HEK293T (cell line): Measurements from ENCODE around the gene ZGPAT.

Source experiments
- CTCF ChIA-PET: fragments of 350-600 bp; formaldehyde crosslinking; extraction: SDS; loops from one replicate; lab custom pipeline; 2021; ENCODE audit warnings: antibody characterized with exemption, inconsistent platforms; lab: Yijun Ruan, JAX
- POLR2A ChIA-PET: fragments of 350-600 bp; formaldehyde crosslinking; extraction: SDS; loops from one replicate; lab custom pipeline; 2020; ENCODE audit warnings: antibody characterized with exemption, inconsistent platforms; lab: Yijun Ruan, JAX
- DNase-seq: peaks from one replicate; pipeline ENCODE4 v3.0.0; 2012; ENCODE audit warnings: mixed read lengths; ENCODE audit errors: extremely low spot score
- ARNT ChIP-seq: fragments of 450-650 bp; IDR thresholded peaks from 2 replicates; pipeline ENCODE4 v1.6.1; 2017; ENCODE audit warnings: mild to moderate bottlenecking
- BHLHE40 ChIP-seq: fragments of 450-650 bp; IDR thresholded peaks from 2 replicates; pipeline ENCODE4 v1.6.1; 2016; ENCODE audit warnings: mild to moderate bottlenecking, moderate library complexity, borderline replicate concordance
- CTBP1 ChIP-seq: fragments of 450-650 bp; IDR thresholded peaks from 2 replicates; pipeline ENCODE4 v1.6.1; 2016; ENCODE audit warnings: borderline replicate concordance
- ELF4 ChIP-seq: fragments of 450-650 bp; IDR thresholded peaks from 2 replicates; pipeline ENCODE4 v1.6.1; 2017; ENCODE audit warnings: antibody characterized with exemption
- FOXA1 ChIP-seq: fragments of 450-650 bp; IDR thresholded peaks from 2 replicates; pipeline ENCODE4 v1.6.1; 2016; ENCODE audit warnings: mild to moderate bottlenecking
- FOXK2 ChIP-seq: fragments of 450-650 bp; IDR thresholded peaks from 2 replicates; pipeline ENCODE4 v1.6.1; 2016; ENCODE audit warnings: mild to moderate bottlenecking
- FOXM1 ChIP-seq: fragments of 450-650 bp; IDR thresholded peaks from 2 replicates; pipeline ENCODE4 v1.6.1; 2017; ENCODE audit warnings: mild to moderate bottlenecking, borderline replicate concordance
- HDGF ChIP-seq: fragments of 450-650 bp; IDR thresholded peaks from 2 replicates; pipeline ENCODE4 v1.6.1; 2017; ENCODE audit warnings: antibody characterized with exemption, borderline replicate concordance
- L3MBTL2 ChIP-seq: fragments of 450-650 bp; conservative IDR thresholded peaks from 2 replicates; pipeline ENCODE4 v1.6.1; 2016; ENCODE audit warnings: mild to moderate bottlenecking
- LEF1 ChIP-seq: fragments of 450-650 bp; IDR thresholded peaks from 2 replicates; pipeline ENCODE4 v1.6.1; 2017; ENCODE audit warnings: mild to moderate bottlenecking, borderline replicate concordance
- NFRKB ChIP-seq: fragments of 450-650 bp; IDR thresholded peaks from 2 replicates; pipeline ENCODE4 v1.6.1; 2016; ENCODE audit warnings: mild to moderate bottlenecking, moderate library complexity
- SP1 ChIP-seq: fragments of 450-650 bp; IDR thresholded peaks from 2 replicates; pipeline ENCODE4 v1.6.1; 2017
- SUZ12 ChIP-seq: fragments of 450-650 bp; IDR thresholded peaks from 2 replicates; pipeline ENCODE4 v1.6.1; 2016; ENCODE audit warnings: mild to moderate bottlenecking
- TARDBP ChIP-seq: fragments of 450-650 bp; IDR thresholded peaks from 2 replicates; pipeline ENCODE4 v1.6.1; 2016
- ZNF384 ChIP-seq: fragments of 450-650 bp; IDR thresholded peaks from 2 replicates; pipeline ENCODE4 v1.6.1; 2016
- TF ChIP-seq, protein P1 (sequence below): fragments of 450-650 bp; IDR thresholded peaks from 2 replicates; pipeline ENCODE4 v1.6.1; 2016

Gene ZGPAT

DNA sequence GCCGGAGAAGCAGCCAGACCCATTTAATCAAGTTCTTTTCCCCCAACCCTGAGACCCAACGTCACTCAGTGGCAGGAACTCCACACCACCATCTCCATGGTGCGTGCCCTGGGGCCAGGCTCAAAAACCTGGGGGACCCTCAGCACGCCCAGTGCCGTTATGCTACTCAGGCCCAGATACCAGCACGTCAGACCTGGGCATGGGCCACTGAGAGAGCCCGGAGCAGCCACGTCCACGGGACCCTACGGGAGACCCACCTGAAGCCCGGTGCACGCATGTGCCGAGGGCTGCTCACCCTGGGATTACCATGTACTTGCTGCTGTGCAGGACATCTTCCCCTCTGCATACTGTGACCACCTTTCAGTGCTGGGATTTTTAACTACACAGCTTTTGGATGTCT is 45.5 kb downstream of the ZGPAT start:
- CTCF ChIA-PET = no interaction called here
- TF ChIP-seq TARDBP (no peak), LEF1 (no peak), ELF4 (no peak), L3MBTL2 (no peak), ZNF384 (no peak), HDGF (no peak), SP1 (no peak), SUZ12 (no peak), BHLHE40 (no peak), ARNT (no peak), FOXA1 (no peak), NFRKB (no peak), FOXM1 (no peak)
- TF ChIP-seq, protein P1, sequence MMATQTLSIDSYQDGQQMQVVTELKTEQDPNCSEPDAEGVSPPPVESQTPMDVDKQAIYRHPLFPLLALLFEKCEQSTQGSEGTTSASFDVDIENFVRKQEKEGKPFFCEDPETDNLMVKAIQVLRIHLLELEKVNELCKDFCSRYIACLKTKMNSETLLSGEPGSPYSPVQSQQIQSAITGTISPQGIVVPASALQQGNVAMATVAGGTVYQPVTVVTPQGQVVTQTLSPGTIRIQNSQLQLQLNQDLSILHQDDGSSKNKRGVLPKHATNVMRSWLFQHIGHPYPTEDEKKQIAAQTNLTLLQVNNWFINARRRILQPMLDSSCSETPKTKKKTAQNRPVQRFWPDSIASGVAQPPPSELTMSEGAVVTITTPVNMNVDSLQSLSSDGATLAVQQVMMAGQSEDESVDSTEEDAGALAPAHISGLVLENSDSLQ = no peak
- DNase-seq = no peak
- POLR2A ChIA-PET = no interaction called here

- DNase-seq = no peak
- POLR2A ChIA-PET = no interaction called here
- no peak for TF ChIP-seq CTBP1
- TF ChIP-seq SUZ12 = no peak
- TF ChIP-seq LEF1 = no peak
- no peak for TF ChIP-seq HDGF
- TF ChIP-seq, protein P1 = no peak
- no peak for TF ChIP-seq NFRKB
- TF ChIP-seq FOXK2 = no peak
- no peak for TF ChIP-seq ZNF384
- no peak for TF ChIP-seq L3MBTL2
- TF ChIP-seq TARDBP = no peak
- no peak for TF ChIP-seq BHLHE40
- no peak for TF ChIP-seq FOXA1
- no peak for TF ChIP-seq FOXM1
- TF ChIP-seq SP1 = no peak
- no peak for TF ChIP-seq ELF4
- TF ChIP-seq ARNT = no peak
- CTCF ChIA-PET = no interaction called here
Observed at GRCh38 chr20:63754008-63754407, 46.2 kb downstream of the ZGPAT start.

GRCh38 chr20:63755933-63756647 is 48.3 kb downstream of the ZGPAT start:
- POLR2A ChIA-PET = no interaction called here
- DNase-seq = no peak
- TF ChIP-seq L3MBTL2 = no peak
- no peak for TF ChIP-seq SP1
- TF ChIP-seq ZNF384 = no peak
- TF ChIP-seq TARDBP = no peak
- CTCF ChIA-PET = no interaction called here

DNA sequence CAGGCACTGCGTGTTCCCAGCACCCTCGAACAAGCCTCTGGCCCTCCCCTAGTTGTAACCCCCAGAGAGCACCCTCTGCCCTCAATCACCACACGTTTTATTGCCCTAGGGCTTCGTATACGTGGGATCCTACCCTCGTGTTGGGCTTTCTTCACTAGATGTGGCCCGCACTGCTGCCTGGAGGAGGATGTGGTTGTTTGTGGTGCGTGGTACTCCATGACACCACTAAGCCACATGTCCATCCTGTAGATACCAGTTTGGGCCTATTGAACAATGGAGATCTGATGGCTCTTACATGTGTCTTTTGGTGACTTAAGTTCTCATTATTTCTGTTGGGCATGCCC is 48.8 kb downstream of the ZGPAT start:
- TF ChIP-seq NFRKB (no peak), LEF1 (no peak), SUZ12 (no peak), FOXA1 (no peak), FOXK2 (no peak), ELF4 (no peak), SP1 (no peak), ZNF384 (no peak), HDGF (no peak), L3MBTL2 (no peak), FOXM1 (no peak)
- TF ChIP-seq, protein P1 = no peak
- DNase-seq = no peak
- POLR2A ChIA-PET = no interaction called here
- CTCF ChIA-PET = no interaction called here

DNA sequence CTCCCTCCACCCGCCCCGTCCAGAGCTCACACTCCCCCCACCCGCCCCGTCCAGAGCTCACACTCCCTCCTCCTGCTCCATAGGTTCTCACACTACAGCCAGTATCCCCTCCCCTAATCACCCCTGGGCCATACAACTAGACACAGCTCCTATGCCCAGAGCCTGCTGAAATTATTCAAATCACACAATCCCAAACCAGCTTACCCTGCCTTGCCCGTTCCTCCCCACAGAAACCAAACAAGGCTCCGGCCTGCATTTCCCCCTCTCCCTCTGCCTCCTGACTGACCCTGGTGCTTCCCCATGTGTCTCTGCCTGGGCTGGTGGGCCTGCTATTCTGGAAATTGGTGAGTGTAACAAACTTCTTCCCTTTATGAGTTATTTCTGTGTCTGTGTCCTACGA is 50.3 kb downstream of the ZGPAT start:
- TF ChIP-seq LEF1 (no peak), ZNF384 (no peak), NFRKB (no peak), SUZ12 (no peak), FOXM1 (no peak), ARNT (no peak), FOXA1 (no peak), L3MBTL2 (no peak), FOXK2 (no peak), BHLHE40 (no peak), CTBP1 (no peak), ELF4 (no peak), TARDBP (no peak), SP1 (no peak), HDGF (no peak)
- TF ChIP-seq, protein P1 = no peak
- ChIA-PET CTCF (no interaction called here), POLR2A (no interaction called here)
- no peak for DNase-seq

GRCh38 chr20:63759377-63759901 is 51.6 kb downstream of the ZGPAT start:
- POLR2A ChIA-PET = no interaction called here
- no peak for DNase-seq
- TF ChIP-seq CTBP1 (no peak), TARDBP (no peak), ZNF384 (no peak), SUZ12 (no peak), ARNT (no peak)

More at GRCh38 chr20:63759377-63759901, 51.6 kb downstream of the ZGPAT start:
- CTCF ChIA-PET = interaction anchor here (0.6 kb wide), 1 partner anchor 12 kb away, joined by 3 read pairs; no protein-coding TSS in a partner anchor
